NCI-H345 (cell line): ENCODE measurements around the gene IGSF8.

Experiments used
- DNase-seq: peaks from one replicate; lab custom pipeline; 2025; lab: John Stamatoyannopoulos, UW

IGSF8 gene, protein sequence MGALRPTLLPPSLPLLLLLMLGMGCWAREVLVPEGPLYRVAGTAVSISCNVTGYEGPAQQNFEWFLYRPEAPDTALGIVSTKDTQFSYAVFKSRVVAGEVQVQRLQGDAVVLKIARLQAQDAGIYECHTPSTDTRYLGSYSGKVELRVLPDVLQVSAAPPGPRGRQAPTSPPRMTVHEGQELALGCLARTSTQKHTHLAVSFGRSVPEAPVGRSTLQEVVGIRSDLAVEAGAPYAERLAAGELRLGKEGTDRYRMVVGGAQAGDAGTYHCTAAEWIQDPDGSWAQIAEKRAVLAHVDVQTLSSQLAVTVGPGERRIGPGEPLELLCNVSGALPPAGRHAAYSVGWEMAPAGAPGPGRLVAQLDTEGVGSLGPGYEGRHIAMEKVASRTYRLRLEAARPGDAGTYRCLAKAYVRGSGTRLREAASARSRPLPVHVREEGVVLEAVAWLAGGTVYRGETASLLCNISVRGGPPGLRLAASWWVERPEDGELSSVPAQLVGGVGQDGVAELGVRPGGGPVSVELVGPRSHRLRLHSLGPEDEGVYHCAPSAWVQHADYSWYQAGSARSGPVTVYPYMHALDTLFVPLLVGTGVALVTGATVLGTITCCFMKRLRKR

DNA sequence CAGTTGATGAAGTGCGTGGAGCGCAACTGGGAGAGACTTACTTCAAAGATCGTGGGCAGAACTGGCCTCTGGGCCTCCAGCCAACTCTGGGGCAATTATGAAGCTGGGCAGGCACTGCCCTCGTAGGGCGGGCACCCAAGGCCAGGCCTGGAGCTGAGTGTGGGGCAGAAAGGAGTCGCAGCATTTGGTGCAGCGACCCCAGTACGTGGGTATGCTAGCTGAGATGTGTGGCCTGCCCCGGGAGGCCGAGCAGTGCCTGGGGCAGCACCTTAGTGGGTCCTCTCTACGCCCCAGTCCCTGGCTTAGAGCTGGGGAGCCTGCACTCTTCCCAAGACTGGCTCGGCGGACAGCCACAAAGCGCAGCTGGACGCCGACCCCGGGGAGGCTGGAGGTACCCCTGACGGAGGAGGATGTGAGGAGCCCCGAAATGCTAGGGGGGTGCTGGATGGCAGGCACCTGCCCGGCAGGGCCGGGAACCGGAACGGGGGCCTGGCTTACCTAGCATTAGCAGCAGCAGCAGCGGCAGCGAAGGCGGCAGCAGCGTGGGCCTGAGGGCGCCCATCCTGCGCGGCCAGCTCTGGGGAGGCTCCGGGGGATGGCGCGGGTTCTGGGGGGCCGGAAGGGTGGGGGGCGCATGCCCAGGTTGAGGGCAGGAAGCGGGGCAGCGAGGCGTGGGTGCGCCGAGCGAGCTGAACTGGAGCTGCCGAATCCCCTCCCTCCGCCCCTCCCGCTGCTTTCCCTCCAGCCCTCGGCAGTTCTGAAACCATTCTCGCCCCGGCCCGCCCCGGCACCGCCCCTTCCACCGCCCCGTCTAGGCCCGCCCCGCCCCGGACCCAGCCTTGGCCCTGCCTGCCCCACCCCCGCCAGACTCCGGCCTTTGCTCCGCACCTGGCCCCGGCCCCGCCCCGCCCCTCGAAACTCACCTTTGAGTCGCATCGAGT, at the start of gene IGSF8:
Gene IGSF8 (minus strand): TSS at position 709 of the 941 bp plus-strand sequence. CDS start 147 bp downstream, at position 562.
- peak; percentile 98 for DNase-seq

DNA sequence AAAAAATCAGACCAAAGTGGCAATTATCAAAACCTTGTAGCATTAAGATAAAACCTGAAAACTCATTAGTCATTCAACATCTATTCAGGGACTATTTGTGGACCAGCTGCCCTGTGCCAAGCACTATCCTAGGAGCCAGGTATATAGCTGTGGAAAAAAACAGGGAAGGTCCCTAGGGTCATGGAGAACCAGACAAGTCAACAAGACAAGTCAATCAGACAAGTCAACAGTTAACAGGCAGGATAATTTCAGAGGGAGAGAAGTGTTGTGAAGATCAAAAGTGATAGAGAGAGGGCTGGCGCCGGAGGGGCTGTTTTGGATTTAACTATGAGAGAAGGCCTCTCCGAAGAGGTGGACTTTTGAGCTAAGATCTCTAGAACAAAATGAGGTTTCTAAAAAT, 49.7 kb upstream of the IGSF8 start:
- no peak for DNase-seq

DNA sequence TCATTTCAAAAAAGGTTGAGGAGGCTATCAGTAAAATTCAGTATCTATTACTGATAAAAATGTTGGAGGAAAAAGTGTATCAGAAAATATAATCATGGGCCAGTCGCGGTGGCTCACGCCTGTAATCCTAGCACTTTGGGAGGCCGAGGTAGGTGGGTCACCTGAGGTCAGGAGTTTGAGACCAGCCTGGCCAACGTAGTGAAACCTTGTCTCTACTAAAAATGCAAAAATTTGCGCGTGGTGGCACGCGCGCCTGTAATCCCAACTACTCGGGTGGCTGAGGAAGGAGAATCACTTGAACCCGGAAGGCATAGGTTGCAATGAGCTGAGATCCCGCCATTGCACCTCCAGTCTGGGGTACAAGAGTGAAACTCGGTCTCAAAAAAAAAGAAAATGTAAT, 47.7 kb upstream of the IGSF8 start:
- DNase-seq, result no peak

DNA sequence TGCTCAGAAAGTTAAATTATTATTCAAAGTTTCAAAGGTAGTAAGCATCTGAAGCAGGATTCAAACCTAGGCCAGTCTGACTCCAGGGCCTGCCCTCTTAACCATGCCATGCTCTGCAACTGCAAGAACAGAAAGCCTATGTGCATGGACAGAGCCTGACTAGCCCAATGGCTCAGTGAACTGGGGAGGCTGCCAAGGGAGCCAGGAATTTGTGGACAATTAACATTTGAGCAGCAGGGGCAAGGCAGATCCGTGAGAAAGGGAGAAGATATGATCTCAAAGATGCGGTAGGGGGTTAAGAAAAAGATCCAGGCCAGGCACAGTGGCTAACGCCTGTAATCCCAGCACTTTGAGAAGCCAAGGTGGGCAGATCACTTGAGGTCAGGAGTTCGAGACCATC, 46.5 kb upstream of the IGSF8 start:
- DNase-seq, result no peak

DNA sequence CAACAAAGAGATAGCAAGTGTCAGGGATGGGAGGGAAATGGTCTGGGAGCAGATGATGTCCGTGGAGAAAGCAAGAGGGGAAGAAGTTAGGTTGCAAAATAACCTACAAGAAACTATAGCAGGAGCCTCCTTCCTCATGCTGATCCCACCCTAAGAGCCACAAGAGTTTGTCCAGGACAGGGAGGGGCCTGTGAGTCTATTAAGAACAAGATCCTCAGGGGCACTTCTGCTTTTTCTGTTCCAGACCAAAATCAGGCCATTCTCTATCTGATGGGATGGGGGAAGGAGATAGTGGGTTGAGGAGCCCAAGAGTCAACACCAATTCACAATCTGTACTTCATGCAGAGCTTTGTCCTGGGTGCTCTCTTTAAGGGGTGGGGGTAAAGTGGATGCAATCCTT, 45.3 kb upstream of the IGSF8 start:
- no peak for DNase-seq

DNA sequence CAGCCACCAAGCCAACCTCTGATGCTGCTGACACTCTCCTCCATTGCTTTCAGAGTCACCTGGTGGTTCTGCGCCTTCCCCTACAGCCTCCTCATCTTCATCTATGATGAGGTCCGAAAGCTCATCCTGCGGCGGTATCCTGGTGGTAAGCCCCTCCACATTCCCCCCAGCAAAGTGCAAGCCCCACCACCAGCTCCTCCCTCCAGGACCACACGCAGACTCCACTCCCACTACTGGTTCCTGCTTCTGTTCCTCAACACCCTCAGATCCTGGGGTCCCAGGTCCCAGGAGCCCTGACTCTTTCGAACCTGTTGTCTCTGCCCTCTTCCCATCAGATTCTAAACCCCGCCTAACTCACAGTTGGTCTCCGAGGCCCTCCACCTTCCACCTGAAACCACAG, 41.4 kb upstream of the IGSF8 start:
- no peak for DNase-seq

DNA sequence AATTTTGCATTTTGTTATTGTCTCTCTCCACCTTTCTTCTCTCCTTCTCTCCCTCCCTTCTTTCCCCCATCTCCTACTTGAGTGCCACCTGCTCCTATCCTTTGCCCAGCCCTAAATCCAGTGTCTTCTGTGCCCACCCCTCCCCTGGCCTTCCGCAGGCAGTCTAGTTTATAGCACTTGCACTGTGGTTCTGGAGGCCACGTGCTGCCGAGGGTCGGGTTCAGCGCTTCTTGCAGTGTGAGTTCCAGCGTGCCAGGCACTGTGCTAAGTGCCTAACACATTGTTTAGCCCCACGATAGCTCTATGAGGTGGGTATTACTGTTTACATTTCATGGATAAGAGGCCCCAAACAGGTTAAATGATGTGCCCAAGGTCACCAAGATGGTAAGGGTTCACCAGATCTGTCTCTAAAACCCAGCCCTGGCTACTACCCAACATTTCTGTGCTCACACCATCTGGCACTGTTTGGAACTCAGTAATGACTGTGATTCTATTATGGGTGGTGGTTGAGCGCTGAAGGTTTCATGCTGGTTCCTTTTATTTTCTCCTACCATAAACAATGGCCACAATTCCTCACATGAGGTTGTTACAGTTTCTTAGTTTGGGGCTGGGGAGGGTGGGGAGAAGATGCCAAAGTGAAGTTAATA, 38.9 kb upstream of the IGSF8 start:
- no peak for DNase-seq

DNA sequence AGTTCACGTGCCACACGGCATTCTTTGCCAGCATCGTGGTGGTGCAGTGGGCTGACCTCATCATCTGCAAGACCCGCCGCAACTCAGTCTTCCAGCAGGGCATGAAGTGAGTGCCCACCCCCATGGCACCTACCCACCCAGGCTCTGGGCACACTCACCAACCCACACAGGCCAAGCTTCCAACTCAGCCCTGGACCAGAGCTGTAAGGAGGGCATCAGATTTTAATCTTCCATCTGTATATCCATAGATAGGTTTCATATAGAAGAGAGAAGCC, 38.4 kb upstream of the IGSF8 start:
- DNase-seq, result no peak

DNA sequence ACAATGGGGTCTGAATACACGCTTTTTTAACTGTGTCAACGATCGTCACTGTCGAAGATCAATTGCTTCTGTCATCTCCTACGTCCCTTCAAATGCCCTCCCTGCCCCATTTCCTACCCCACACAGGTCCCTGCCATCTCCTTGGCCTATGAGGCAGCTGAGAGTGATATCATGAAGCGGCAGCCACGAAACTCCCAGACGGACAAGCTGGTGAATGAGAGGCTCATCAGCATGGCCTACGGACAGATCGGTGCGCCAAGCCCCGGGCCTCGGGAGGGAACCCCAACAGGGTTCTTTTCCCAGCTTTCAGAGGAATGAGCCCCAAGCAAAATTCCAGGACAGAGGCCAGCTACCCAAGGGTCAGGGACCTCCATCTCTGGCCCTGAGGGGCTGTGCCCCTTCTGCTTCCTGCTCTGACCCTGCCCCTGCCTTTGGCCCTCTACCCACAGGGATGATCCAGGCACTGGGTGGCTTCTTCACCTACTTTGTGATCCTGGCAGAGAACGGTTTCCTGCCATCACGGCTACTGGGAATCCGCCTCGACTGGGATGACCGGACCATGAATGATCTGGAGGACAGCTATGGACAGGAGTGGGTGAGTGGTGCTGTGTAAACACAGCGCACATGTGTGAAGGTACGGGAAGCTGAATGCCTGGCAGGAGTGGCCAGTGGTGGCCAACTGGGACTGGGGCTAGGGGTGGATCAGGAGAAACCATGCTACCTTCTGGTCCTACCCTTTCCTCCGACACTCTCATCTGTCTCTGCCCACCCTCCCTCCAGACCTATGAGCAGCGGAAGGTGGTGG, 37.9 kb upstream of the IGSF8 start:
- no peak for DNase-seq

DNA sequence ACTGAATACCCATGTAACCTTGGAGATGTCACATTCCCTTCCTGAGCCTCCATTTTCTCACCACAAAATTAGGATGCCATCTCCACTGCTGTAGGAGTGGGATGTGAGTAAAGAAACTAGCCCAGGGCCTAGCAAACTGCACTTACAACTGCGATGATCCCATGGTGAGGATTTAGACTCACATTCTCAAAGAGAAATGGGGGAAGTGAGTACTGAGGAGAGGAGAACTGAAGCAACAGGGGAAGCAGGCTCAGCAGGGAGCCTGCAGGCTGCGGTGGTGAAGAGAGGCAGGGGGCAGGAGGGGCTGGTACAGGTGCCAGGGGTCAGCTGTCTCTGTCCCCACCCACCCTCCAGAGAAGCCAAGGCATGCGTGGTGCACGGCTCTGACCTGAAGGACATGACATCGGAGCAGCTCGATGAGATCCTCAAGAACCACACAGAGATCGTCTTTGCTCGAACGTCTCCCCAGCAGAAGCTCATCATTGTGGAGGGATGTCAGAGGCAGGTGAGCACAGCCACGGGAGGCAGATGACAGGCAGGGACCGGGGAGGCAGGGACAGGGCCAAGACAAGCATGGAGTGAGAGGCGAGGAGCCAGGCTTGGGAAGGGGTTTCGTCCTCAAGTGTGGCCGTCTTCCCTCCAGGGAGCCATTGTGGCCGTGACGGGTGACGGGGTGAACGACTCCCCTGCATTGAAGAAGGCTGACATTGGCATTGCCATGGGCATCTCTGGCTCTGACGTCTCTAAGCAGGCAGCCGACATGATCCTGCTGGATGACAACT, 36.6 kb upstream of the IGSF8 start:
- DNase-seq, result no peak

DNA sequence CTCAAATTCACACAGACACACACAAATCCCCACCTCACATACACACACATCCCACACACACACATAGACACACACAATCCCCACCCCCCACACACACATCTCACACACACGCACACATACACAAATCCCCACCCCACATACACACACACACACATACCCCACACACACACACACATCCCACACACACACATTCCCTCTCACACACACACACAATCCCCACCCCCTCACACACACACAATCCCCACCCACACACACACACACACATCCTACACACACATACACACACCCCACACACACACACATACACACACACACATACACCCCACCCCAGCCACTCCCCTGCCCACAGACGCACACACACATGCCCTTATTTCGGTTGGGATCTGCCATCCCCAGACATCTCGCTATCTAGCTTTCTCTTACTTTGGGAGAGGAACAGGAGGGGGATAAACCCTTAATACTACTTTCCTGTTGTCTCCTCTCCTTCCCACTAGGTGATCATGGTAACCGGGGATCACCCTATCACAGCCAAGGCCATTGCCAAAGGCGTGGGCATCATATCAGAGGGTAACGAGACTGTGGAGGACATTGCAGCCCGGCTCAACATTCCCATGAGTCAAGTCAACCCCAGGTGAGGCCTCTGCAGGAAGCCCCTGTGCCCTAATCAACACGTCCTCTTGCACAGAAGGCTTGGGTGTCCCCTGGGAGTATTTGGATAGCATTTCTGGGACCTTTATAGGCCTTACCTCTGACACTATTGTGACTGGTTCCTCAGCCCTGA, 35.8 kb upstream of the IGSF8 start:
- no peak for DNase-seq

DNA sequence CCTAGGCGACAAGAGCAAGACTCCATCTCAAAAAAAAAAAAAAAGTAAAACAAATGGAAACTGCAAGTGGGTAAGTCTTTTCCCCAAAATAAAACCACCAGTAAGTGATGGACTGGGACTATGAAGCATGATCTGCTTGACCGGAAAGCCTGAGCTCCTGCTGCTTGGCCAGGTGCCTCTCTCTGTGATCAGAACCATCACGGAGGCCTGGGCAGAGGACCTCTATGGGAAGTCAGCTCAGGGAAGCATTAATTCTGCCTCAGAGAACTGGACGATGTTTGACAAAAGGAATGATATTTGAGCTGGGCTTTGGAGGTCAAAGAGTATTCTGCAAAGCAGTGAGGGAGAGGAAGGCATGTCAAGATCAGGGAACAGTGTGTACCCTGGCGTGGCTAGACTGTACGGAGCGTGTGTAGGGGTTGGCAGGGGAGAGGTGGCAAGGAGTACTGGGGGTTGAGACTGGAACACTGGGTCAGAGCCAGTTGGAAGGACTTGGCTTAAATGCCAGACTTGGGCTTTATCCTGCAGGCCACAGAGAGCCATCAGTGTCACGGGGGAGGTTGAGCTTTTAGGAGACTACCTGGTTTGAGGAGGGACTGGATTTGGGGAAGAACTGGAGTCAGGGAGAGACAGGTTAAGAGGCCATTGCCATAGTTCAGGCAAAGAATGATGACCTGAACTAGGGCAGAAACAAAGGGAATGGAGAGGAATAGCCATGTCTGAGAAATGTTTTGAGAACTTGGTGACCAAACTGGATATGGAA, 33.6 kb upstream of the IGSF8 start:
- no peak for DNase-seq

DNA sequence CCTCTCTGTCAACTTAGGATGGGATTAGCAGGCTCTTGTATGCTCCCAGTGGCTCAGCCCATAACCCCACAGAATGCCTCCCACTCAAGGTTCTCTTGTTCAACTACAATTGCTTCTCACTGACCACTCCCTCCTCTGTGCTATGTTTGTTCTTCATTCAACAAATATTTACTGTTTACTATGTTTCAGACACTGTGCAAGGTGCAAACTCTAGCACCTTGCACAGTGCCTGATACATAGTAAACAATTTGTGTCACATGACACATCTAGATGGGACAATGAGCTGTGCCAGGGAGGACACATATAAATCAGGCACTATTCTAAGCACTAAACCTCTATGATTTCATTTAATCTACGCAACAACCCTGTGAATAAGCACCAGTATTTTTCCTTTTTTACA, 32.5 kb upstream of the IGSF8 start:
- no peak for DNase-seq

DNA sequence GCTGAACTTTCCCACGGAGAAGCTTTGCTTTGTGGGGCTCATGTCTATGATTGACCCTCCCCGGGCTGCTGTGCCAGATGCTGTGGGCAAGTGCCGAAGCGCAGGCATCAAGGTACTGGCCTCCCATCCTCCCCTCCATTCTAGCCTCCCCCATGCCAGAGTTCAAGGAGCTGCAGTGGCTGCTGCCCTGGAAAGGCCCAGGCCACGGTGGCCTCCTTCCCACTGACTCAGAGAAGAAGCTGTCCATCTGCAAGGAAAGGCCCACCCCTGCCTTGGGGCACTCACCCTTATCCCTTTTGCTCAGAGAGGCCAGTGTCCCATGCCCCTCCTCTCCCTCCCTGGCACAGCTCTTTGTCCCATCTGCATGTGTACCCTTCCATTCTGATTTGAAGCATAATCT, 32.1 kb upstream of the IGSF8 start:
- no peak for DNase-seq

DNA sequence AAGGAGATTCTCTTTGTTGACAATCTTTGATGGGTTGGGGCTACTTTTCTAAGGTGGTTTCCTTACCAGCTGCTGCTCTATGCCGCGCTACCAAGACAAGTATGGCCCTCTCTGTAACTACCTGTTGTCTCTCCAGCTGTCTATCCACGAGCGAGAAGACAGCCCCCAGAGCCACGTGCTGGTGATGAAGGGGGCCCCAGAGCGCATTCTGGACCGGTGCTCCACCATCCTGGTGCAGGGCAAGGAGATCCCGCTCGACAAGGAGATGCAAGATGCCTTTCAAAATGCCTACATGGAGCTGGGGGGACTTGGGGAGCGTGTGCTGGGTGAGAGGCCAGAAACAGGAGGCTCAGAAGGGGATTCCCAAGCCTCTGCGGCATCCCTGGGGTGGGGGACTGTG, 31.5 kb upstream of the IGSF8 start:
- DNase-seq, result no peak

DNA sequence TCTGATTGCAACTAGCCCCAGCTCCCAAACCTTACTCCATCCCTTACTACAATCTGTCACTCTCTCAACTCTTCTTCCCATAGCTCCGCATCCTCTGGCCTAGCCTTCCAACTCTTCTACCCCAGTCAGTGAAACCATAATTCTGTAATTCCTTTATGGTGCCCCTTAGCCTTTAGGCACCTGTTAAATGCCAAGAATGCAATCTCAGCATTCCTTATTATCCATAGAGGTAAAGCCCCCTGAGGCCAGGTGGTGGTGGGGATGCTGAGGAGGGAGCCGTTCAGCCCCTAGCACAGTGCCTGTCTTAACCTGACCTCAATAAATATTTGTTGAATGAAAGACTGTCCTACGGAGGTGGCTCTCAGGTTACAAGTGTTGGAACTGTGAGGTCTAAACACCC, 31.1 kb upstream of the IGSF8 start:
- DNase-seq, result no peak

DNA sequence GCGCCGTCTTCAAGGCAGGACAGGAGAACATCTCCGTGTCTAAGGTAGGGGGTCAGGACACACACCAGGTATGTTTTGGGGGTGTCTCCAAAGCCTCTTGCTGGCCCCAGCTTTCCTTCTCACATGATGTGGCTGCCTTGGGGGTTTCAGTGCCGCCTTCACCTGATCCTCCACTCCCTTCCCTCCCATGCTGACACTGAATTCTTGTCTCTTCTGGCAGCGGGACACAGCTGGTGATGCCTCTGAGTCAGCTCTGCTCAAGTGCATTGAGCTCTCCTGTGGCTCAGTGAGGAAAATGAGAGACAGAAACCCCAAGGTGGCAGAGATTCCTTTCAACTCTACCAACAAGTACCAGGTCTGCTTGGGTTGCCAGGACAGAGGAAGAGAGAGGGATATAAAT, 30.6 kb upstream of the IGSF8 start:
- DNase-seq, result no peak

DNA sequence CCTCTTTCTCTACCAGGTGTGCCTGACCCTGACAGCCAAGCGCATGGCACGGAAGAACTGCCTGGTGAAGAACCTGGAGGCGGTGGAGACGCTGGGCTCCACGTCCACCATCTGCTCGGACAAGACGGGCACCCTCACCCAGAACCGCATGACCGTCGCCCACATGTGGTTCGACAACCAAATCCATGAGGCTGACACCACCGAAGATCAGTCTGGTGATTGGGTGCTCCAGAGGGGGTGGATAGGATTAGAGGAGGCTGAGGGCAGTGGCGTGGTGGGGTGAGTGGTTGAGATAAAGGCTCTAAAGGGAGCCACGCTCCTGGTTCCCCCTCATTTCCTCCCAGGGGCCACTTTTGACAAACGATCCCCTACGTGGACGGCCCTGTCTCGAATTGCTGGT, 30.2 kb upstream of the IGSF8 start:
- DNase-seq, result no peak

DNA sequence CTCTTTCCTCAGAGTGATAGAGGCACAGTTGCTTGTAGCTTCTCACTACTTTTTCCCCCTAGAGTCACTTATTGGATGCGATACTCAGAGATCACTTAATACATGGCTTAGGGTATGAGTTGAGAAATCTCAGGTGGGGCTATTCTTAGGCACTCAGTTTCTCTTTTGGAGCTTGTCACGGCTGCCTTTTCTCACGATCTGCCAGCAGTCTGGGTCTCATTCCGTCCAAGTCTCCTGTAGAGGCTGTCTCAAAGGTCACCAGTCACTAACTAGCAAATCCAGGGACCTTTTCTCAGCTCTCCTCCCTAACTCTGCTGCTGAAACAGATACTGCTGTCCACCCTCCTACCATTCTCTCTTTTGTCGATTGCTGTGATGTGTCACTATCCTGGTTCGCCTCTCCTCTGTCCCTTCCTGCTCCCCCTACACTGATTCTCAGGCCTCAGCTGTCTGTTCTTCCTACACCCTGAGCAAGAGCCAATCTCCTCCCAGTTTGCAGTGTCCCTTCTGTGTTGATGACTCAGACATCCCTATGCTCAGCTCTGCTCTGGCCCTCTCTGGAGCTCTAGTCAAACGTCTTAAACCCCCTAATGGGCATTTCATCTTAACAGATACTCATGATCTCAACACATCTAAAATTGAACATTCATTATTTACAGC, 29.6 kb upstream of the IGSF8 start:
- no peak for DNase-seq
